GM12878 (cell line): ENCODE measurements around the gene VWA8. TPM values are rescaled to one million over a fixed set of nuclear protein-coding genes. Genes with fewer than 3 reads are reported as not detected.
A peak's percentile ranks its signal among the peaks of the same experiment; 100 is the strongest.

Source experiments
- ATAC-seq: fragments of 200-7000 bp; cut with Tn5 transposase; 3 replicates; pipeline ENCODE4 v1.9.1; 2020; ENCODE audit warnings: mild to moderate bottlenecking, moderate library complexity
- BruUV-seq: library from RNA; stranded (reverse); fragments of 400-500 nt; replicated peaks from 2 replicates; lab custom pipeline; 2021; lab: Mats Ljungman, UMichigan
- CTCF ChIA-PET: fragments of 300-600 bp; sonication (Branson Sonifier 250); formaldehyde crosslinking; extraction: SDS; loops from one replicate; lab custom pipeline; 2021; ENCODE audit warnings: inconsistent platforms; lab: Yijun Ruan, JAX
- POLR2A ChIA-PET: fragments of 350-600 bp; formaldehyde crosslinking; extraction: SDS; loops from one replicate; lab custom pipeline; 2021; ENCODE audit warnings: inconsistent platforms; lab: Charles Lee
- RAD21 ChIA-PET: fragments of 300-600 bp; sonication (Branson Sonifier 250); formaldehyde crosslinking; loops from one replicate; lab custom pipeline; 2023; ENCODE audit warnings: antibody characterized with exemption; ENCODE audit not compliant: unreplicated experiment; lab: Charles Lee
- SMC1A ChIA-PET: fragments of 300-600 bp; sonication (Branson Sonifier 250); formaldehyde crosslinking; loops from one replicate; lab custom pipeline; 2023; ENCODE audit not compliant: unreplicated experiment, uncharacterized antibody; lab: Charles Lee
- DNase-seq: peaks from one replicate; pipeline ENCODE4 v3.0.0-alpha.2; 2011; ENCODE audit warnings: low read depth, low spot score
- FAIRE-seq: peaks from 3 replicates; lab custom pipeline; 2011; peaks lifted over from hg19 to GRCh38; lab: Jason Lieb, UNC
- H2AFZ ChIP-seq: 2 replicates; pipeline ENCODE4 v1.6.0; 2011; ENCODE audit warnings: low read depth, low read length, control low read depth; ENCODE audit not compliant: control insufficient read depth
- H3K27ac ChIP-seq: 2 replicates; pipeline ENCODE4 v1.5.1; 2011; ENCODE audit warnings: control low read depth; ENCODE audit not compliant: control insufficient read depth, insufficient read depth
- H3K27me3 ChIP-seq, 2 experiments: replicated peaks in 1 of 2; 2 replicates each; pipeline versions ENCODE4 v1.6.0 to v1.6.1; 2011; ENCODE audit warnings: low read length in 1 of 2; ENCODE audit not compliant: control insufficient read depth in 2 of 2, insufficient read depth in 2 of 2
- H3K36me3 ChIP-seq, 2 experiments: 2 replicates each; pipeline ENCODE4 v1.5.1; 2011; ENCODE audit warnings: low read length in 1 of 2; ENCODE audit not compliant: control insufficient read depth in 2 of 2, insufficient read depth in 2 of 2
- H3K4me1 ChIP-seq: 2 replicates; pipeline ENCODE4 v1.6.1; 2011; ENCODE audit warnings: mild to moderate bottlenecking, low read length, moderate library complexity, mixed read lengths; ENCODE audit not compliant: control insufficient read depth, insufficient read depth
- H3K4me2 ChIP-seq: 2 replicates; pipeline ENCODE4 v1.6.0; 2011; ENCODE audit warnings: control low read depth; ENCODE audit not compliant: control insufficient read depth, insufficient read depth
- H3K4me3 ChIP-seq: fragments of 200-600 bp; sonication (generic); 2 replicates; pipeline ENCODE4 v1.5.1; 2016
- H3K79me2 ChIP-seq: 2 replicates; pipeline ENCODE4 v1.6.0; 2011; ENCODE audit warnings: low read length; ENCODE audit not compliant: control insufficient read depth, insufficient read depth
- H3K9ac ChIP-seq: 2 replicates; pipeline ENCODE4 v1.8.0; 2011; ENCODE audit warnings: low read length, control low read depth, mixed read lengths; ENCODE audit not compliant: control insufficient read depth, insufficient read depth
- H3K9me3 ChIP-seq: replicated peaks from 3 replicates; pipeline ENCODE4 v1.5.1; 2011; ENCODE audit warnings: mild to moderate bottlenecking, low read length; ENCODE audit not compliant: control insufficient read depth, insufficient read depth
- H4K20me1 ChIP-seq: 2 replicates; pipeline ENCODE4 v1.6.0; 2011; ENCODE audit not compliant: control insufficient read depth, insufficient read depth
- BCL11A ChIP-seq: IDR thresholded peaks from 2 replicates; pipeline ENCODE4 v1.6.1; 2011; ENCODE audit warnings: low read depth, low read length
- BHLHE40 ChIP-seq, 2 experiments: fragments of 450-650 bp in 1 of 2; IDR thresholded peaks; 2 replicates each; pipeline ENCODE4 v1.6.1; 2011 to 2017; ENCODE audit warnings: low read depth in 2 of 2, borderline replicate concordance in 1 of 2, improper control_type of control experiment in 1 of 2, low read length in 1 of 2, mild to moderate bottlenecking in 1 of 2
- CREB1 ChIP-seq: IDR thresholded peaks from 2 replicates; pipeline ENCODE4 v1.6.1; 2012; ENCODE audit warnings: low read depth, mild to moderate bottlenecking, inconsistent platforms
- IRF3 ChIP-seq: fragments of 450-650 bp; IDR thresholded peaks from 2 replicates; pipeline ENCODE4 v1.6.1; 2014; ENCODE audit warnings: mild to moderate bottlenecking
- MTA2 ChIP-seq: fragments of 450-650 bp; IDR thresholded peaks from 2 replicates; pipeline ENCODE4 v1.6.1; 2016; ENCODE audit warnings: low read depth, mild to moderate bottlenecking, moderate library complexity
- MXI1 ChIP-seq: fragments of 150-350 bp; IDR thresholded peaks from 2 replicates; pipeline ENCODE4 v1.6.1; 2011; ENCODE audit warnings: low read depth, mild to moderate bottlenecking, inconsistent platforms, low read length, improper control_type of control experiment
- MYC ChIP-seq: IDR thresholded peaks from 2 replicates; pipeline ENCODE4 v1.6.1; 2011; ENCODE audit warnings: mild to moderate bottlenecking, low read length, moderate library complexity, inconsistent platforms; ENCODE audit not compliant: insufficient read depth, insufficient replicate concordance, insufficient read length, severe bottlenecking
- NR2C1 ChIP-seq: fragments of 450-650 bp; IDR thresholded peaks from 2 replicates; pipeline ENCODE4 v1.6.1; 2017; ENCODE audit warnings: antibody characterized with exemption, mild to moderate bottlenecking, moderate library complexity
- NR2F1 ChIP-seq: fragments of 450-650 bp; conservative IDR thresholded peaks from 2 replicates; pipeline ENCODE4 v1.6.1; 2017; ENCODE audit warnings: mild to moderate bottlenecking
- POLR2AphosphoS2 ChIP-seq: IDR thresholded peaks from 2 replicates; pipeline ENCODE4 v1.6.1; 2011; ENCODE audit warnings: low read depth, mild to moderate bottlenecking, low read length, improper control_type of control experiment, moderate library complexity
- POU2F2 ChIP-seq: IDR thresholded peaks from 3 replicates; pipeline ENCODE4 v1.6.1; 2011; ENCODE audit warnings: low read depth, mild to moderate bottlenecking, low read length, borderline replicate concordance
- RAD51 ChIP-seq: fragments of 450-650 bp; IDR thresholded peaks from 2 replicates; pipeline ENCODE4 v1.6.1; 2016; ENCODE audit warnings: moderate library complexity, mild to moderate bottlenecking, inconsistent platforms
- RCOR1 ChIP-seq: conservative IDR thresholded peaks from 2 replicates; pipeline ENCODE4 v1.6.1; 2012; ENCODE audit warnings: low read depth, low read length, improper control_type of control experiment
- TBL1XR1 ChIP-seq: IDR thresholded peaks from 2 replicates; pipeline ENCODE4 v1.6.1; 2012; ENCODE audit warnings: low read depth, low read length, improper control_type of control experiment
- WGBS: methylation state at CpG from one replicate; pipeline ENCODE4 v1.1.6; 2016; ENCODE audit warnings: low lambda C conversion rate; ENCODE audit not compliant: insufficient replicate concordance, insufficient coverage; ENCODE audit errors: missing lambda C conversion rate; 5-methylcytosine and 5-hydroxymethylcytosine counted together
- in situ Hi-C: fragments of 300-500 bp; cut with MboI; formaldehyde crosslinking; loops from 9 replicates; pipeline ENCODE4 v1.14.3; 2018; ENCODE audit warnings: mixed read lengths
- intact Hi-C: fragments of 100-400 bp; cut with micrococcal nuclease; formaldehyde crosslinking; loops from one replicate; pipeline ENCODE4 v1.14.2; 2022; ENCODE audit not compliant: unreplicated experiment
- polyA plus RNA-seq, 11 experiments: library from polyadenylated mRNA; depleted of rRNA in 4 of 11; unstranded in 6 of 11; stranded (reverse) in 5 of 11; fragments of >200 nt; fragmentation: Nextera tagmentation in 4 of 11; fragmentation: Illumina TruSeq in 1 of 11; extraction: Ambion mirVana in 4 of 11; extraction: Trizol in 1 of 11; gene quantifications; 1 replicate in 1 of 11; 2 replicates in 10 of 11; pipeline versions ENCODE4 v1.2.1 to v1.2.3, GENCODE V29; 2011 to 2016; ENCODE audit warnings: inconsistent platforms in 2 of 11, missing spikeins in 2 of 11, low read depth in 1 of 11
- total RNA-seq, 4 experiments: library from RNA; depleted of rRNA in 3 of 4; stranded (reverse); fragments of >200 nt in 3 of 4; fragmentation: Illumina TruSeq in 1 of 4; extraction: Trizol in 1 of 4; gene quantifications; 2 replicates each; pipeline versions ENCODE4 v1.2.1 to v1.2.3, GENCODE V29; 2013 to 2021
- TF ChIP-seq, protein P1 (sequence below): fragments of 450-650 bp; formaldehyde crosslinking; IDR thresholded peaks from 2 replicates; pipeline ENCODE4 v1.4.0; 2022; ENCODE audit warnings: mild to moderate bottlenecking, moderate library complexity

Gene VWA8
- total and polyA plus RNA-seq, 10 of the 15 experiments (the other 5 are each of a cell fraction or from before 2014, with no cell fraction given) = 3.0 to 21.8 (median 13.5) TPM

DNA sequence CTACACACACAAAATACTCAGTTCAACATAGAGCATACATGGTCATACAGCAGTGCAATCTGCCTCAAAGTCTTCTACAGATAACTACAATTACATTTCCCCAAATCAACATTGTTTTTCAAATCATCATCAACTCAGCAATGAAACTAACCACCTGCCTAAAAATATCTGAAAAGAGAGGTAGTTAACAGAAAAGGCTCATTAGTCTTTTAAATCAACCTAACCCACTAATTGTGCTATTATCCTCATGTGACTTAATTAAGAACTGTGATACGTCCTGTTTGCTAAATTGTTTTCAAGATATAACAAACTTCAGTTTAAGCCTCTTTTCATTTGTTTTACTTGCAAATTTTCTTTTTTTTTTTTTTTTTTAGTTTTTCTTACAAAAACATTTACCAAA is 65.4 kb downstream of the VWA8 start:
- H3K27ac ChIP-seq = no peak overlapping the region
- H3K9me3 ChIP-seq = no peaks in the 10 kb centered on the region; the same call in 2 of the 3 replicates
- ChIA-PET SMC1A (interaction anchor here (0.9 kb wide), 1 partner anchor 10 kb away, joined by 3 read pairs; no protein-coding TSS in a partner anchor), RAD21 (no interaction called here), CTCF (no interaction called here), POLR2A (interaction anchor here (0.6 kb wide), 1 partner anchor 9 kb away, joined by 5 read pairs; no protein-coding TSS in a partner anchor)
- H3K9ac ChIP-seq = no peak overlapping the region
- no peaks in the 10 kb centered on the region for H3K27me3 ChIP-seq
- H3K36me3 ChIP-seq = peaks cover 2 to 4% of the 10 kb centered on the region in 2 experiments
- ATAC-seq (no peak), FAIRE-seq (no peak), DNase-seq (no peak)
- no peaks in the 10 kb centered on the region for H3K79me2 ChIP-seq
- H3K4me3 ChIP-seq = no peak overlapping the region
- no peaks in the 10 kb centered on the region for H3K4me1 ChIP-seq
- 95% methylated on average over 1 of the region's 1 CpG for WGBS
- no TSS peak for BruUV-seq
- H3K4me2 ChIP-seq = no peak overlapping the region
- no peak for TF ChIP-seq BCL11A
- TF ChIP-seq IRF3 = no peak
- TF ChIP-seq POLR2AphosphoS2 = no peak
- TF ChIP-seq CREB1 = no peak
- peak; percentile 67 for TF ChIP-seq MTA2
- TF ChIP-seq TBL1XR1 = no peak
- TF ChIP-seq POU2F2 = no peak
- no peak for TF ChIP-seq NR2C1
- peak in 1 of 2 experiments; percentile 32; a peak in 2 of 4 replicates for TF ChIP-seq BHLHE40 (IDR thresholded peaks at IDR 0.05; ENCODE audit: borderline replicate concordance in 1 of 2, low read depth in 2 of 2, low read length in 1 of 2)
- TF ChIP-seq, protein P1, sequence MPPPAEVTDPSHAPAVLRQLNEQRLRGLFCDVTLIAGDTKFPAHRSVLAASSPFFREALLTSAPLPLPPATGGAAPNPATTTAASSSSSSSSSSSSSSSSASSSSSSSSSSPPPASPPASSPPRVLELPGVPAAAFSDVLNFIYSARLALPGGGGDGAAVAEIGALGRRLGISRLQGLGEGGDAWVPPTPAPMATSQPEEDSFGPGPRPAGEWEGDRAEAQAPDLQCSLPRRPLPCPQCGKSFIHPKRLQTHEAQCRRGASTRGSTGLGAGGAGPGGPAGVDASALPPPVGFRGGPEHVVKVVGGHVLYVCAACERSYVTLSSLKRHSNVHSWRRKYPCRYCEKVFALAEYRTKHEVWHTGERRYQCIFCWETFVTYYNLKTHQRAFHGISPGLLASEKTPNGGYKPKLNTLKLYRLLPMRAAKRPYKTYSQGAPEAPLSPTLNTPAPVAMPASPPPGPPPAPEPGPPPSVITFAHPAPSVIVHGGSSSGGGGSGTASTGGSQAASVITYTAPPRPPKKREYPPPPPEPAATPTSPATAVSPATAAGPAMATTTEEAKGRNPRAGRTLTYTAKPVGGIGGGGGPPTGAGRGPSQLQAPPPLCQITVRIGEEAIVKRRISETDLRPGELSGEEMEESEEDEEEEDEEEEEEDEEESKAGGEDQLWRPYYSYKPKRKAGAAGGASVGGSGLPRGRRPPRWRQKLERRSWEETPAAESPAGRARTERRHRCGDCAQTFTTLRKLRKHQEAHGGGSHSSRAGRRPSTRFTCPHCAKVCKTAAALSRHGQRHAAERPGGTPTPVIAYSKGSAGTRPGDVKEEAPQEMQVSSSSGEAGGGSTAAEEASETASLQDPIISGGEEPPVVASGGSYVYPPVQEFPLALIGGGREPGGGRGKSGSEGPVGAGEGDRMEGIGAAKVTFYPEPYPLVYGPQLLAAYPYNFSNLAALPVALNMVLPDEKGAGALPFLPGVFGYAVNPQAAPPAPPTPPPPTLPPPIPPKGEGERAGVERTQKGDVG = no peak
- TF ChIP-seq NR2F1 = no peak
- TF ChIP-seq MYC = no peak
- no peak for TF ChIP-seq RAD51
- TF ChIP-seq MXI1 = no peak
- no peak for TF ChIP-seq RCOR1
- TF ChIP-seq, all 136 proteins: peak for 2
- Histone ChIP-seq H2AFZ (no peak overlapping the region), H4K20me1 (no peaks in the 10 kb centered on the region)
- in situ Hi-C loops = no loop called here
- intact Hi-C loops = no loop called here
